NCI-H446 (cell line): Measurements from ENCODE around the gene YOD1.
A peak's percentile ranks its signal among the peaks of the same experiment; 100 is the strongest.

ENCODE experiments used
- DNase-seq, 2 experiments: peaks; one replicate each; lab custom pipeline; 2025; lab: John Stamatoyannopoulos, UW

YOD1 gene

GRCh38 chr1:207006914-207007313, 44.1 kb downstream of the YOD1 start:
- no peak for DNase-seq

DNA sequence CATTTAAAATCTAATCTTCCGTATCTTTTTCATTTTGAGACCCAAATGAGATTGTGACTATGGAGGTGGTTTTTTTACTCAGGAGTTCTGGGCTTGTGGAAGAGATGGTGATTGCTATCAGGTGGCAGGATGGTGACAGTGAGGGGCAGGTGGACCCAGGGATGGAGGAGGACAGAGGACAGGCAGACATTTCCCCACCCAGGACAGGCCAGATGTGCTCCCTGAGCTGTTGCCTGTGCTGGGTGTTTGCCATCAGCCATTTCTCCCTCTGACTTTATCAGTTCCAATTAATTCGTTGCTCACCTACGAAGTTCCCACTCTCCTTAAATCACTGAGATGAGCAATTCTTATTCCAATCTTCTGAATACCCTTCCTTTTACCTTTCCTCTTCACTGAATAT, 44.9 kb downstream of the YOD1 start:
- no peak for DNase-seq

GRCh38 chr1:207004931-207005830, 45.8 kb downstream of the YOD1 start:
- DNase-seq, result peak; percentile 59 to 67

GRCh38 chr1:207003210-207003609, 47.8 kb downstream of the YOD1 start:
- no peak for DNase-seq

GRCh38 chr1:207002724-207003146, 48.3 kb downstream of the YOD1 start:
- DNase-seq, result no peak

- no peak for DNase-seq
Measured at GRCh38 chr1:207001492-207002245, 49.3 kb downstream of the YOD1 start.

DNA sequence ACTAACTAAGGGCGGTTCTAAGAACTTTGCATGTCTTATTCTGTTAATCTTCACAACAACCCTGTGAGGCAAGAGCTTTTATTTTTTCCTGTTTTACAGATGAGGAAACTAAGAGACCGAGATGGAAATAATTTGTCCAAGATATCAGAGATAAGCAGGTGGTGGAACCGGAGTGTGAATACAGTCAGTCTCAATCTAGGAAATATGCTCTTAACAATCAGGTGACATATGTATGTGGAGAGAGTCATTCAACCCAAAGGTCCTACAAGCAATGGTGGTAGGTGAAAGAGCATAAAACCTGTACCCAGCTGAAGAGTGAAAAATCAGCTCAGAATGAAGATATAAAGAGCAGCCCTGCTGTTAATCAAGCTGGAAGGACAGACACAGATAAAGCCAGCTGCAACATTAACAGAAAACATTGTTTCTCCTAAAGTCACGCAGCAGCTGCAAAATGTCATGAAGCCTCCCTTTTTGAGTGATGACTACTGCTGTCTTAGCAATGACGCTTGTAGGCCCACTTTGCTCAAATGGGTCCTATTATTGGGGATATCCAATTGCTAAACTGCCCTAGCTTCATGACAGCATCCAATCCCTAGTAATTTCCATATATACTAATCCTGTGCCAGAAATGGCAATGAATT, 50.2 kb downstream of the YOD1 start:
- DNase-seq, result no peak

- no peak for DNase-seq
Measured at GRCh38 chr1:206998816-206999215, 52.2 kb downstream of the YOD1 start.
